GM19240 (cell line): ENCODE results near the gene VKORC1L1.
"Not testable (repeated sequence)": the region's sequence is repeated elsewhere in the genome, so short reads cannot be mapped to it uniquely, and the experiment has no call there.

Experiments used
- DNase-seq: peaks from one replicate; pipeline ENCODE4 v3.0.0; 2011; ENCODE audit warnings: low spot score; ENCODE audit not compliant: insufficient read length

VKORC1L1 gene

GRCh38 chr7:65884983-65885382 lies 12.1 kb downstream of the VKORC1L1 start:
- DNase-seq: not testable (repeated sequence)

GRCh38 chr7:65885533-65885932 lies 12.7 kb downstream of the VKORC1L1 start:
- DNase-seq: not testable (repeated sequence)

- DNase-seq: not testable (repeated sequence)
Measured at GRCh38 chr7:65888434-65889156, 15.7 kb downstream of the VKORC1L1 start.

- DNase-seq: not testable (repeated sequence)
Measured at GRCh38 chr7:65889722-65890121, 16.8 kb downstream of the VKORC1L1 start.

GRCh38 chr7:65892161-65892560 lies 19.3 kb downstream of the VKORC1L1 start:
- no peak for DNase-seq

- DNase-seq: no peak
Measured at GRCh38 chr7:65892835-65893234, 20.0 kb downstream of the VKORC1L1 start.

- no peak for DNase-seq
Measured at GRCh38 chr7:65896279-65896870, 23.5 kb downstream of the VKORC1L1 start.

- not testable (repeated sequence) for DNase-seq
Measured at GRCh38 chr7:65897289-65897688, 24.4 kb downstream of the VKORC1L1 start.

GRCh38 chr7:65898677-65899447 lies 26.0 kb downstream of the VKORC1L1 start:
- DNase-seq: not testable (repeated sequence)

- no peak for DNase-seq
Measured at GRCh38 chr7:65902306-65902705, 29.4 kb downstream of the VKORC1L1 start.

- no peak for DNase-seq
Measured at GRCh38 chr7:65907501-65908198, 34.8 kb downstream of the VKORC1L1 start.

GRCh38 chr7:65910237-65910636 lies 37.4 kb downstream of the VKORC1L1 start:
- DNase-seq: no peak

GRCh38 chr7:65912237-65912636 lies 39.4 kb downstream of the VKORC1L1 start:
- no peak for DNase-seq

- no peak for DNase-seq
Measured at GRCh38 chr7:65915921-65916657, 43.2 kb downstream of the VKORC1L1 start.

- no peak for DNase-seq
Measured at GRCh38 chr7:65923316-65923715, 50.4 kb downstream of the VKORC1L1 start.

- DNase-seq: no peak
Measured at GRCh38 chr7:65924193-65924592, 51.3 kb downstream of the VKORC1L1 start.

GRCh38 chr7:65925040-65925439 lies 52.2 kb downstream of the VKORC1L1 start:
- no peak for DNase-seq

GRCh38 chr7:65926588-65926987 lies 53.7 kb downstream of the VKORC1L1 start:
- no peak for DNase-seq

GRCh38 chr7:65927489-65928448 lies 54.9 kb downstream of the VKORC1L1 start:
- DNase-seq: no peak

- no peak for DNase-seq
Measured at GRCh38 chr7:65931685-65932084, 58.8 kb downstream of the VKORC1L1 start.
